ENCODE data around the gene GRIN2C.

Gene GRIN2C

GRCh38 chr17:74816905-74817620 is 42.6 kb downstream of the GRIN2C start:
- no peak for TF ChIP-seq FOXP2 (optimal IDR thresholded peaks at IDR 0.05; ENCODE audit: control extremely low read depth, extremely low read length, insufficient read depth)
- no peak for DNase-seq (ENCODE audit: low read depth, low spot score)
- H3K36me3 ChIP-seq (ENCODE audit: insufficient read depth, low read length) = no peaks in the 10 kb centered on the region
- no peaks in the 10 kb centered on the region for H3K9me3 ChIP-seq (ENCODE audit: low read depth, low read length)
- no peak overlapping the region for H3K27ac ChIP-seq
- no peak overlapping the region for H3K4me3 ChIP-seq
- H3K9ac ChIP-seq (ENCODE audit: insufficient read length) = no peak overlapping the region

- no peak for DNase-seq (ENCODE audit: low read depth, low spot score)
- H3K9me3 ChIP-seq (ENCODE audit: low read depth, low read length) = no peaks in the 10 kb centered on the region
- H3K27ac ChIP-seq = no peak overlapping the region
- H3K9ac ChIP-seq (ENCODE audit: insufficient read length) = no peak overlapping the region
- H3K4me3 ChIP-seq = no peak overlapping the region
- TF ChIP-seq FOXP2 (optimal IDR thresholded peaks at IDR 0.05; ENCODE audit: control extremely low read depth, extremely low read length, insufficient read depth) (no peak), EZH2 (IDR thresholded peaks at IDR 0.05) (no peak), POLR2AphosphoS5 (IDR thresholded peaks at IDR 0.05; ENCODE audit: borderline replicate concordance, low read depth, low read length) (no peak)
- H3K36me3 ChIP-seq (ENCODE audit: insufficient read depth, low read length) = no peaks in the 10 kb centered on the region
Observed at GRCh38 chr17:74815550-74816370, 43.9 kb downstream of the GRIN2C start.

- TF ChIP-seq EZH2 (IDR thresholded peaks at IDR 0.05) (no peak), FOXP2 (optimal IDR thresholded peaks at IDR 0.05; ENCODE audit: control extremely low read depth, extremely low read length, insufficient read depth) (no peak), POLR2AphosphoS5 (IDR thresholded peaks at IDR 0.05; ENCODE audit: borderline replicate concordance, low read depth, low read length) (no peak)
- Histone ChIP-seq H3K36me3 (ENCODE audit: insufficient read depth, low read length) (no peaks in the 10 kb centered on the region), H3K4me3 (no peak overlapping the region), H3K9me3 (ENCODE audit: low read depth, low read length) (no peaks in the 10 kb centered on the region), H3K9ac (ENCODE audit: insufficient read length) (no peak overlapping the region), H3K27ac (no peak overlapping the region)
- no peak for DNase-seq (ENCODE audit: low read depth, low spot score)
Observed at GRCh38 chr17:74815067-74815466, 44.6 kb downstream of the GRIN2C start.

- DNase-seq (ENCODE audit: low read depth, low spot score) = no peak
- no peaks in the 10 kb centered on the region for H3K9me3 ChIP-seq (ENCODE audit: low read depth, low read length)
- no peak overlapping the region for H3K9ac ChIP-seq (ENCODE audit: insufficient read length)
- no peak for TF ChIP-seq FOXP2 (optimal IDR thresholded peaks at IDR 0.05; ENCODE audit: control extremely low read depth, extremely low read length, insufficient read depth)
- TF ChIP-seq POLR2AphosphoS5 (IDR thresholded peaks at IDR 0.05; ENCODE audit: borderline replicate concordance, low read depth, low read length) = no peak
- TF ChIP-seq EZH2 (IDR thresholded peaks at IDR 0.05) = no peak
- H3K36me3 ChIP-seq (ENCODE audit: insufficient read depth, low read length) = no peaks in the 10 kb centered on the region
- no peak overlapping the region for H3K4me3 ChIP-seq
- no peak overlapping the region for H3K27ac ChIP-seq
Observed at GRCh38 chr17:74814453-74814852, 45.2 kb downstream of the GRIN2C start.

DNA sequence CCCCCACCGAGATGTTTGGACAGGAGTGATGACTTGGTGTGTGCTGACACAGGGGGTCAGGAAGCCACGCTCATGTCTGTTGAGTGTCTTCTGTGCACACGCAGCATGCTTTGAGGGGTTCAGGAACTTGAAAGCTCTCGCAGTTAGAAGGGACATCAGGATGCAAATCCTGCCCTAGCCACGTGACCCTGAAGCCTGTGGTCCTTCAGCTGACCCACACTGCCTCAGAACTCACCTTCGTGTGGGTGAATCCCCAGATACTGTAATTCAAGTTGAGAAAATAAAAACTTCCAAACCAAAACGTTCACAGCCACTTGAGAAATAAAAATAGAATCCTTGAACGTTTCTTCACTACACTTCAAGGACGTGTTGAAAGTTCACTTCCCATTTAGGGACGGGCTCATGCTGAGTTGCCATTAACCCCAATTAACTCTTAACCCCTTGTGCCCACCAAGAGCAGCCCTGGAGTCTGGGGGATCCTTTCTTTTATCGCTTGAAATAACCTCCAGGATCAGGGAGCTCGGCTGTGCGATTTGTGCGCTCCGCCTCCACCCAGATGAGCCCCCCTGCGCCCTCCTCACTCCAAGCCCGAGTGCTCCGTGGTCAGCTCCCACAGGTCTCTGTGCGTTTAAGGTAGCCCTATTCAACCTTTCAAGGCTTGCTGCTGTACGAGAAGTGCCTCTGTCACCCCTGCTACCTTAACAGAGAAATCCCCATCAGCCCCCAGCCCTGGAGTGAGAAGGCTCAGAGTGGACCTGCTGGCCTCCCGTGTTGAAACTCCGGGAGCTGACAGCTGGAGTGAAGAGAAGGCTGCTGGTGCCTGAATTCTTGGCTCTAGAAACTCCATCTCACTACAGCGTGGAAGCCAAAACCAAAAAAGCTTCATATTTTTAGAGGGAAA is 47.3 kb downstream of the GRIN2C start:
- Histone ChIP-seq H3K9ac (ENCODE audit: insufficient read length) (no peak overlapping the region), H3K27ac (no peak overlapping the region), H3K36me3 (ENCODE audit: insufficient read depth, low read length) (no peaks in the 10 kb centered on the region), H3K9me3 (ENCODE audit: low read depth, low read length) (no peaks in the 10 kb centered on the region), H3K4me3 (no peak overlapping the region)
- DNase-seq (ENCODE audit: low read depth, low spot score) = no peak
- TF ChIP-seq FOXP2 (optimal IDR thresholded peaks at IDR 0.05; ENCODE audit: control extremely low read depth, extremely low read length, insufficient read depth) (no peak), EZH2 (IDR thresholded peaks at IDR 0.05) (no peak), POLR2AphosphoS5 (IDR thresholded peaks at IDR 0.05; ENCODE audit: borderline replicate concordance, low read depth, low read length) (no peak)

- no peak for TF ChIP-seq POLR2AphosphoS5 (IDR thresholded peaks at IDR 0.05; ENCODE audit: borderline replicate concordance, low read depth, low read length)
- no peak for TF ChIP-seq FOXP2 (optimal IDR thresholded peaks at IDR 0.05; ENCODE audit: control extremely low read depth, extremely low read length, insufficient read depth)
- TF ChIP-seq EZH2 (IDR thresholded peaks at IDR 0.05) = no peak
- no peaks in the 10 kb centered on the region for H3K9me3 ChIP-seq (ENCODE audit: low read depth, low read length)
- DNase-seq (ENCODE audit: low read depth, low spot score) = no peak
- no peaks in the 10 kb centered on the region for H3K36me3 ChIP-seq (ENCODE audit: insufficient read depth, low read length)
- H3K9ac ChIP-seq (ENCODE audit: insufficient read length) = no peak overlapping the region
- no peak overlapping the region for H3K27ac ChIP-seq
- H3K4me3 ChIP-seq = no peak overlapping the region
Observed at GRCh38 chr17:74810699-74811485, 48.8 kb downstream of the GRIN2C start.

DNA sequence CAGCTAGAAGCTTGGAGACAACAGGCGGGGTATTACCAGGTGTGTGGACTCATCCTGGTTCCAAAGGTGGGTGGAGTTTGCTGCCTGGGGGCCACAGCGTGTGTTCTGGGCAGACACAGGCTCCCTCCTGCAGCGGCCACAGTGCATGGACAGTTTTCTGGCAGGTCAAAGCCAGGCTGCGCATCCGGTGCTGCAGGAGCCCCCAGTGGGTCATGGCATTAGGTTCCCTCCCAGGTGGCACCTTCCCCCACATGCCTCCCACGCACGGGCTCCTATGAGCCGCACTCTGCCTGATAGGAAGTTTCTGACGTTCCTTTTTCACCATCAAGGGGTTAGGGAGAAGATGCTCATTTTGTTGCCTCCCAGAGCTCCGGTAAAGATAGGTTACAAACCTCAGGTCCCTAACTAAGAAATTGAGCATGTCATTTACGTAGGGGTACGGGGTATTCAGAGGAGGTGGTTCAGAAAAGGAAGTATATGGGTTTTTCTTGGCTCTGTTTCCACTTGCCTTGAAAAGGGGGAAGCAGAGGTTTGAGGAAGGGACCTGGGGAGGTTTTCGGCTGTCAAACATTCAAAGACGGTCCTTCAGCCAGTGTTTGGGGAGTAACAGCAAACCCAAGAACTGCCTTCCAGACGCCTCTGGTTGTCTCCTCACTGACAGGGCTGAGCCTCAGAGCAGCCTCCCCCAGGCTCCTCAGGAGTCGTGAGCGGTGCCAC is 50.8 kb downstream of the GRIN2C start:
- Histone ChIP-seq H3K27ac (no peak overlapping the region), H3K4me3 (no peak overlapping the region), H3K9me3 (ENCODE audit: low read depth, low read length) (no peaks in the 10 kb centered on the region), H3K9ac (ENCODE audit: insufficient read length) (no peak overlapping the region), H3K36me3 (ENCODE audit: insufficient read depth, low read length) (no peaks in the 10 kb centered on the region)
- no peak for DNase-seq (ENCODE audit: low read depth, low spot score)
- TF ChIP-seq EZH2 (IDR thresholded peaks at IDR 0.05) = no peak

Data from SK-N-MC (cell line).